ENCODE results near the gene ARHGEF16.

DNA sequence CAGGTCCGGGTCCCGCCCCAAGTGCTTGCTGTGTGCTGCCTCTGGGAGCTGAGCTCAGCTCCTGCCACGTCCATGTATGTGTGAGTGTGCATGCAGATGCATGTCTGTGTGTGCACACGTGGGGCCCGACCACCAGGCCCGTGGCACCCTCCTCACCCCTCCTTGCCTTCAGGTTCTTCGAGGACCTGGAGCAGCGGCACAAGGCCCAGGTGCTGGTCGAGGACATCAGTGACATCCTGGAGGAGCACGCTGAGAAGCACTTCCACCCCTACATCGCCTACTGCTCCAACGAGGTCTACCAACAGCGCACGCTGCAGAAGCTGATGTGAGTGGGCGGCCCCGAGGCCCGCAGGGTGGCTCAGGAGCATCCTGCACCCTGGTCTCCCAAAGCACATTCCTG is 18.4 kb downstream of the ARHGEF16 start:
- TF ChIP-seq EP300 (IDR thresholded peaks at IDR 0.05) (no peak), POLR2A (IDR thresholded peaks at IDR 0.05) (no peak), POLR2AphosphoS5 (IDR thresholded peaks at IDR 0.05) (no peak)
- TF ChIP-seq, protein P1, sequence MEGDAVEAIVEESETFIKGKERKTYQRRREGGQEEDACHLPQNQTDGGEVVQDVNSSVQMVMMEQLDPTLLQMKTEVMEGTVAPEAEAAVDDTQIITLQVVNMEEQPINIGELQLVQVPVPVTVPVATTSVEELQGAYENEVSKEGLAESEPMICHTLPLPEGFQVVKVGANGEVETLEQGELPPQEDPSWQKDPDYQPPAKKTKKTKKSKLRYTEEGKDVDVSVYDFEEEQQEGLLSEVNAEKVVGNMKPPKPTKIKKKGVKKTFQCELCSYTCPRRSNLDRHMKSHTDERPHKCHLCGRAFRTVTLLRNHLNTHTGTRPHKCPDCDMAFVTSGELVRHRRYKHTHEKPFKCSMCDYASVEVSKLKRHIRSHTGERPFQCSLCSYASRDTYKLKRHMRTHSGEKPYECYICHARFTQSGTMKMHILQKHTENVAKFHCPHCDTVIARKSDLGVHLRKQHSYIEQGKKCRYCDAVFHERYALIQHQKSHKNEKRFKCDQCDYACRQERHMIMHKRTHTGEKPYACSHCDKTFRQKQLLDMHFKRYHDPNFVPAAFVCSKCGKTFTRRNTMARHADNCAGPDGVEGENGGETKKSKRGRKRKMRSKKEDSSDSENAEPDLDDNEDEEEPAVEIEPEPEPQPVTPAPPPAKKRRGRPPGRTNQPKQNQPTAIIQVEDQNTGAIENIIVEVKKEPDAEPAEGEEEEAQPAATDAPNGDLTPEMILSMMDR (IDR thresholded peaks at IDR 0.05), result no peak
